H9 (cell line): ENCODE measurements around the gene PRKCB. TPM values are rescaled to one million over a fixed set of nuclear protein-coding genes. Genes with fewer than 3 reads are reported as not detected.

ENCODE experiments used
- DNase-seq: peaks from one replicate; pipeline ENCODE4 v3.0.0-alpha.2; 2017
- H2AFZ ChIP-seq: one replicate; pipeline ENCODE4 v1.6.1; 2013; ENCODE audit warnings: mild to moderate bottlenecking, low read length, control low read depth, moderate library complexity
- H2AK5ac ChIP-seq: 2 replicates; pipeline ENCODE4 v1.6.1; 2013; ENCODE audit warnings: low read length, control low read depth, mixed read lengths; ENCODE audit not compliant: insufficient read length
- H2BK120ac ChIP-seq: one replicate; pipeline ENCODE4 v1.6.1; 2013; ENCODE audit warnings: low read depth, mild to moderate bottlenecking, low read length, control low read depth, inconsistent platforms; ENCODE audit not compliant: poor library complexity, severe bottlenecking
- H2BK12ac ChIP-seq: 2 replicates; pipeline ENCODE4 v1.6.1; 2013; ENCODE audit warnings: low read length, control low read depth, mixed read lengths, low read depth; ENCODE audit not compliant: insufficient read length
- H2BK15ac ChIP-seq: 2 replicates; pipeline ENCODE4 v1.6.1; 2013; ENCODE audit warnings: low read depth, low read length, control low read depth
- H2BK20ac ChIP-seq: one replicate; pipeline ENCODE4 v1.6.1; 2013; ENCODE audit warnings: low read depth, mild to moderate bottlenecking, low read length, control low read depth, inconsistent platforms; ENCODE audit not compliant: poor library complexity, severe bottlenecking
- H2BK5ac ChIP-seq: 2 replicates; pipeline ENCODE4 v1.6.1; 2013; ENCODE audit warnings: low read length, control low read depth, mixed read lengths; ENCODE audit not compliant: insufficient read length
- H3K14ac ChIP-seq: 2 replicates; pipeline ENCODE4 v1.6.1; 2013; ENCODE audit warnings: low read length, control low read depth; ENCODE audit not compliant: insufficient read depth
- H3K18ac ChIP-seq: 2 replicates; pipeline ENCODE4 v1.6.1; 2013; ENCODE audit warnings: low read depth, mild to moderate bottlenecking, mixed read lengths, low read length, control low read depth; ENCODE audit not compliant: insufficient read length
- H3K23ac ChIP-seq: 2 replicates; pipeline ENCODE4 v1.6.1; 2013; ENCODE audit warnings: low read length, control low read depth, mixed read lengths, low read depth; ENCODE audit not compliant: insufficient read length
- H3K23me2 ChIP-seq: 2 replicates; pipeline ENCODE4 v1.6.1; 2013; ENCODE audit warnings: low read depth, mild to moderate bottlenecking, mixed read lengths, low read length, control low read depth; ENCODE audit not compliant: insufficient read length, poor library complexity, severe bottlenecking
- H3K27ac ChIP-seq: 2 replicates; pipeline ENCODE4 v1.5.1; 2013; ENCODE audit warnings: low read length, control low read depth, mixed read lengths, low read depth; ENCODE audit not compliant: insufficient read length
- H3K27me3 ChIP-seq: 2 replicates; pipeline ENCODE4 v1.6.1; 2013; ENCODE audit warnings: low read length, control low read depth, inconsistent platforms; ENCODE audit not compliant: insufficient read depth
- H3K4ac ChIP-seq: 2 replicates; pipeline ENCODE4 v1.6.1; 2013; ENCODE audit warnings: low read depth, mild to moderate bottlenecking, control low read depth, inconsistent platforms, low read length, moderate library complexity
- H3K4me1 ChIP-seq: 2 replicates; pipeline ENCODE4 v1.6.1; 2013; ENCODE audit warnings: low read length, control low read depth, inconsistent platforms; ENCODE audit not compliant: insufficient read depth
- H3K4me2 ChIP-seq: 2 replicates; pipeline ENCODE4 v1.6.1; 2013; ENCODE audit warnings: low read length, control low read depth, mixed read lengths; ENCODE audit not compliant: insufficient read length, insufficient read depth
- H3K56ac ChIP-seq: 2 replicates; pipeline ENCODE4 v1.6.1; 2013; ENCODE audit warnings: low read depth, mild to moderate bottlenecking, mixed read lengths, low read length, control low read depth; ENCODE audit not compliant: insufficient read length
- H3K79me1 ChIP-seq: 2 replicates; pipeline ENCODE4 v1.6.1; 2013; ENCODE audit warnings: low read depth, mild to moderate bottlenecking, moderate library complexity, low read length, control low read depth, inconsistent platforms; ENCODE audit not compliant: insufficient read depth, poor library complexity, severe bottlenecking
- H3K79me2 ChIP-seq: 2 replicates; pipeline ENCODE4 v1.6.1; 2013; ENCODE audit warnings: low read length, control low read depth, inconsistent platforms; ENCODE audit not compliant: insufficient read depth
- H3K9ac ChIP-seq: 2 replicates; pipeline ENCODE4 v1.6.1; 2013; ENCODE audit warnings: low read length, control low read depth, mixed read lengths; ENCODE audit not compliant: insufficient read length; ENCODE audit errors: extremely low read depth
- H3K9me3 ChIP-seq: one replicate; pipeline ENCODE4 v1.6.1; 2013; ENCODE audit warnings: low read depth, low read length, inconsistent platforms; ENCODE audit not compliant: control insufficient read depth
- H3T11ph ChIP-seq: one replicate; pipeline ENCODE4 v1.6.1; 2013; ENCODE audit warnings: mild to moderate bottlenecking, low read length, control low read depth, inconsistent platforms
- H4K20me1 ChIP-seq: one replicate; pipeline ENCODE4 v1.6.1; 2013; ENCODE audit not compliant: control insufficient read depth, insufficient read length, insufficient read depth
- H4K5ac ChIP-seq: 2 replicates; pipeline ENCODE4 v1.6.1; 2013; ENCODE audit warnings: low read depth, mild to moderate bottlenecking, mixed read lengths, low read length, control low read depth; ENCODE audit not compliant: insufficient read length
- H4K8ac ChIP-seq: replicated peaks from 2 replicates; pipeline ENCODE4 v1.6.1; 2013; ENCODE audit warnings: low read length, control low read depth, mixed read lengths, low read depth; ENCODE audit not compliant: insufficient read length
- H4K91ac ChIP-seq: 2 replicates; pipeline ENCODE4 v1.6.1; 2013; ENCODE audit warnings: low read depth, mild to moderate bottlenecking, moderate library complexity, mixed read lengths, low read length, control low read depth; ENCODE audit not compliant: insufficient read length
- H3K27ac Mint-ChIP-seq, 3 experiments: 2 replicates in 2 of 3; 3 replicates in 1 of 3; pipeline ENCODE4 v1.8.0; 2020 to 2021; ENCODE audit warnings: mixed read lengths in 3 of 3, mild to moderate bottlenecking in 1 of 3, moderate library complexity in 1 of 3
- H3K27me3 Mint-ChIP-seq: 2 replicates; pipeline ENCODE4 v1.8.0; 2021; ENCODE audit warnings: low read depth, mild to moderate bottlenecking, moderate library complexity, mixed read lengths
- H3K36me3 Mint-ChIP-seq, 3 experiments: 2 replicates in 2 of 3; 3 replicates in 1 of 3; pipeline ENCODE4 v1.8.0; 2020 to 2021; ENCODE audit warnings: low read depth in 3 of 3, mixed read lengths in 3 of 3; ENCODE audit not compliant: insufficient read depth in 1 of 3
- H3K4me1 Mint-ChIP-seq, 2 experiments: 2 replicates each; pipeline ENCODE4 v1.8.0; 2020; ENCODE audit warnings: mixed read lengths in 2 of 2
- H3K4me3 Mint-ChIP-seq, 2 experiments: 2 replicates in 1 of 2; 3 replicates in 1 of 2; pipeline ENCODE4 v1.8.0; 2020 to 2021; ENCODE audit warnings: mild to moderate bottlenecking in 2 of 2, mixed read lengths in 2 of 2, moderate library complexity in 1 of 2
- H3K9me3 Mint-ChIP-seq, 2 experiments: 2 replicates in 1 of 2; 3 replicates in 1 of 2; pipeline ENCODE4 v1.8.0; 2020; ENCODE audit warnings: mild to moderate bottlenecking in 2 of 2, mixed read lengths in 2 of 2, moderate library complexity in 1 of 2
- CTCF ChIP-seq: fragments of 200-600 bp; sonication (generic); conservative IDR thresholded peaks from 3 replicates; pipeline ENCODE4 v1.8.0; 2021; ENCODE audit warnings: antibody characterized with exemption, mild to moderate bottlenecking
- WGBS: extraction: QIAGEN DNeasy Blood & Tissue Kit; methylation state at CpG from one replicate; pipeline ENCODE4 v1.1.7; 2013; ENCODE audit warnings: missing lambda C conversion rate, low lambda C conversion rate, mixed read lengths; ENCODE audit not compliant: insufficient read length; ENCODE audit errors: extremely low coverage; 5-methylcytosine and 5-hydroxymethylcytosine counted together
- total RNA-seq: library from RNA; stranded (reverse); gene quantifications from 2 replicates; pipeline ENCODE4 v1.2.1, GENCODE V29; 2021

PRKCB gene
- total RNA-seq, 1 experiment from 2014 or later: 7.0 TPM

- no peaks in the 10 kb centered on the region for H3K36me3 Mint-ChIP-seq
- no peak overlapping the region for H3K14ac ChIP-seq
- TF ChIP-seq CTCF: peak; percentile 86
- H3K4ac ChIP-seq: no peak overlapping the region
- H2BK5ac ChIP-seq: no peak overlapping the region
- H2BK12ac ChIP-seq: no peak overlapping the region
- H4K5ac ChIP-seq: no peak overlapping the region
- no peak overlapping the region for H3K27ac ChIP-seq
- H4K20me1 ChIP-seq: no peaks in the 10 kb centered on the region
- H2BK15ac ChIP-seq: no peak overlapping the region
- no peaks in the 10 kb centered on the region for H3K9me3 Mint-ChIP-seq
- no peaks in the 10 kb centered on the region for H3K9me3 ChIP-seq
- H3K27ac Mint-ChIP-seq: no peak overlapping the region
- no peak overlapping the region for H3K4me3 Mint-ChIP-seq
- no peak overlapping the region for H3K9ac ChIP-seq
- H3K23me2 ChIP-seq: peaks cover 7% of the 10 kb centered on the region
- H4K8ac ChIP-seq: no peak overlapping the region
- peaks cover 54% of the 10 kb centered on the region for H3K27me3 Mint-ChIP-seq
- no peak overlapping the region for H3K18ac ChIP-seq
- no peaks in the 10 kb centered on the region for H3K79me1 ChIP-seq
- H3K23ac ChIP-seq: no peak overlapping the region
- no peak overlapping the region for H2AFZ ChIP-seq
- H3K4me1 ChIP-seq: no peaks in the 10 kb centered on the region
- H3K56ac ChIP-seq: no peak overlapping the region
- H3K27me3 ChIP-seq: peaks cover 6% of the 10 kb centered on the region; the same call in 1 of the 2 replicates
- H2BK120ac ChIP-seq: no peak overlapping the region
- H3K79me2 ChIP-seq: no peaks in the 10 kb centered on the region
- WGBS: no CpG with 5 or more reads among the region's 7 CpGs
- H4K91ac ChIP-seq: no peak overlapping the region
- peaks cover 20 to 28% of the 10 kb centered on the region in 2 experiments for H3K4me1 Mint-ChIP-seq
- DNase-seq: peak; percentile 68
- H3K4me2 ChIP-seq: no peak overlapping the region
- H3T11ph ChIP-seq: no peak overlapping the region
- H2AK5ac ChIP-seq: no peak overlapping the region
- H2BK20ac ChIP-seq: no peak overlapping the region
Measured at GRCh38 chr16:24253192-24253591, 417.4 kb downstream of the PRKCB start.
